ENCODE results near the gene FAM174C. TPM values are rescaled to one million over a fixed set of nuclear protein-coding genes. Genes with fewer than 3 reads are reported as not detected.

FAM174C gene
- total and polyA plus RNA-seq, 2 donors (not counting 3 experiments of a cell fraction or from before 2014, with no cell fraction given) = 46.7 to 83.9 TPM

DNA sequence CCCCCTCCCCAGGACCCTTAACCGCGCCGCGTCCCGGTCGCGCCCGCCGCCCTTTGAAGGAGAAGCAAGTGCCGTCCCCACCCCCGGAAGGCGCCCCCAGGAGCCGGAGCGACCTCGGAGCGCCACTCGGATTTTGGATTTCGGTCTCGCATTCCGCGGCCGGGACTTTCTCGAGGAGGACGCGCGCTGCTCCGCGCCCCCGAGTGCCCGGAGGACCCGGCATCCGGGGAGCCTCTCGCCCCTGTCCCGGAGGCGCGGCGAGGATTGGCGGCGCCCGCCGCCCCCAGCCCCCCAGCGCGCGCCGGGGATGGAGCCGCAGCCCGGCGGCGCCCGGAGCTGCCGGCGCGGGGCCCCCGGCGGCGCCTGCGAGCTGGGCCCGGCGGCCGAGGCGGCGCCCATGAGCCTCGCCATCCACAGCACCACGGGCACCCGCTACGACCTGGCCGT, 25.3 kb upstream of the FAM174C start:
- intact Hi-C loops (cut with micrococcal nuclease) = loop anchor here (1.0 to 10.0 kb wide), 2 partner anchors 16 to 455 kb away; partner anchors contain the start of gene PTBP1
- no TSS peak for BruUV-seq (replicated peaks)
- peaks cover 47% of the 10 kb centered on the region for H3K79me2 ChIP-seq (ENCODE audit: control insufficient read depth, insufficient read depth, low read length)
- FAIRE-seq (no peak), DNase-seq (ENCODE audit: low read depth, low spot score) (no peak)
- H3K9me3 ChIP-seq (replicated peaks; ENCODE audit: control insufficient read depth, insufficient read depth, low read length) = no peaks in the 10 kb centered on the region
- ChIA-PET POLR2A (no interaction called here), CTCF (interaction anchor here (1.6 kb wide), 1 partner anchor 16 kb away, joined by 14 read pairs; no protein-coding TSS in a partner anchor)
- H3K27me3 ChIP-seq (ENCODE audit: control insufficient read depth in 2 of 2, insufficient read depth in 2 of 2, low read length in 2 of 2) = no peaks in the 10 kb centered on the region
- H3K9me1 ChIP-seq (replicated peaks; ENCODE audit: control insufficient read depth, extremely low read depth, insufficient read depth, low read length) = no peaks in the 10 kb centered on the region
- dilution Hi-C loops (cut with MboI; ENCODE audit: extremely low pct_ligation_motif_present, low sequenced_read_pairs) = no loop called here
- TF ChIP-seq GATA2 (IDR thresholded peaks at IDR 0.05; ENCODE audit: insufficient read depth, insufficient read length, low read depth, low read length) (no peak), JUN (IDR thresholded peaks at IDR 0.05; ENCODE audit: borderline replicate concordance, insufficient read depth, insufficient read length, low read depth) (no peak), CTCF (IDR thresholded peaks at IDR 0.05; ENCODE audit: extremely low read depth in 1 of 2, insufficient read depth in 1 of 2, low read depth in 1 of 2, low read length in 2 of 2) (no peak), POLR2AphosphoS5 (IDR thresholded peaks at IDR 0.05; ENCODE audit: insufficient read depth, low read depth, low read length) (no peak), EZH2 (IDR thresholded peaks at IDR 0.05; ENCODE audit: borderline replicate concordance, low read depth, low read length, severe bottlenecking) (no peak), FOS (IDR thresholded peaks at IDR 0.05; ENCODE audit: borderline replicate concordance, insufficient read depth, low read length) (no peak), MYC (IDR thresholded peaks at IDR 0.05; ENCODE audit: low read depth, low read length) (no peak), POLR2A (IDR thresholded peaks at IDR 0.05; ENCODE audit: low read depth, low read length) (no peak)
- TF ChIP-seq, protein P1, sequence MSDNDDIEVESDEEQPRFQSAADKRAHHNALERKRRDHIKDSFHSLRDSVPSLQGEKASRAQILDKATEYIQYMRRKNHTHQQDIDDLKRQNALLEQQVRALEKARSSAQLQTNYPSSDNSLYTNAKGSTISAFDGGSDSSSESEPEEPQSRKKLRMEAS (IDR thresholded peaks at IDR 0.05; ENCODE audit: insufficient read depth, insufficient read length) = no peak
- H3K4me2 ChIP-seq (ENCODE audit: insufficient read depth, low read length) = peak overlapping the region; percentile 23
- H3K4me3 ChIP-seq (replicated peaks in 1 of 3; ENCODE audit: insufficient read depth in 1 of 3, low read depth in 1 of 3, low read length in 3 of 3) = peak overlapping the region; percentile 57 to 85 (median 60)
- H3K36me3 ChIP-seq (ENCODE audit: control insufficient read depth in 2 of 2, extremely low read depth in 1 of 2, insufficient read depth in 2 of 2, low read length in 2 of 2) = peaks cover 11 to 16% of the 10 kb centered on the region in 2 experiments
- peak overlapping the region; percentile 90 for H3K27ac ChIP-seq (ENCODE audit: insufficient read depth, low read depth, low read length)
- H4K20me1 ChIP-seq (replicated peaks; ENCODE audit: control insufficient read depth, extremely low read depth, insufficient read depth, low read length) = no peaks in the 10 kb centered on the region
- H2AFZ ChIP-seq (ENCODE audit: low read depth, low read length) = no peak overlapping the region
- peaks cover 22% of the 10 kb centered on the region for H3K4me1 ChIP-seq (ENCODE audit: control insufficient read depth, extremely low read depth, insufficient read depth, low read length)
- H3K9ac ChIP-seq (replicated peaks; ENCODE audit: extremely low read depth, insufficient read depth, low read length) = peak overlapping the region; percentile 87
